ENCODE results near the gene WSB1. TPM values are rescaled to one million over a fixed set of nuclear protein-coding genes. Genes with fewer than 3 reads are reported as not detected.

Gene WSB1
- total and polyA plus RNA-seq, 7 donors = 32.4 to 53.6 (median 41.3) TPM

- Histone ChIP-seq H3K27me3 (ENCODE audit: insufficient read depth in 3 of 3, low read length in 2 of 3) (no peaks in the 10 kb centered on the region), H3K4me1 (peaks cover 35% of the 10 kb centered on the region), H3K4me3 (no peak overlapping the region), H3K9me3 (no peaks in the 10 kb centered on the region), H3K36me3 (ENCODE audit: insufficient read depth in 1 of 2, low read depth in 1 of 2) (peaks cover 9 to 50% of the 10 kb centered on the region in 2 donors), H3K27ac (no peak overlapping the region)
- intact Hi-C loops (cut with DNase I) = no loop called here
- no peak for DNase-seq
- TF ChIP-seq CTCF (IDR thresholded peaks at IDR 0.05) = no peak
- WGBS, 3 donors = 81 to 83% (median 81%) methylated on average over 4 of the region's 4 CpGs
- ATAC-seq = no peak
Measured at GRCh38 chr17:27318228-27318627, 24.3 kb downstream of the WSB1 start.

DNA sequence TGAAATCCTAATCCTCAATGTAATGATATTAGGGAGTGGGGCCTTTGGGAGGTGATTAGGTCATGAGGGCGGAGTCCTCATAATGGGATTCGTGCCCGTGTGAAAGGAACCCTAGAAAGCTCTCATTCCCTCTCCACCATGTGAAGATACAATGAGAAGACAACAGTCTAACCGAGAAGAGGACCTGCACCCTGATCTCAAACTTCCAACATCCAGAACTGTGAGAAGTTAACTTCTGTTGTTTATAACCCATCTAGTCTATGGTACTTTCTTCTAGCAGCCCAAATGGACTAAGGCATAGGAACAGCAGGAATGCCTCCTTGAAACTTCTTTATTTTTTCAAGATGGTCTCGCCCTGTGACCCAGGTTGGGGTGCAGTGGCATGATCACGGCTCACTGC is 24.7 kb downstream of the WSB1 start:
- WGBS, 3 donors = 82 to 91% (median 85%) methylated on average over 6 of the region's 6 CpGs
- H3K4me1 ChIP-seq = peaks cover 35% of the 10 kb centered on the region
- ATAC-seq (no peak), DNase-seq (no peak)
- peaks cover 9 to 46% of the 10 kb centered on the region in 2 donors for H3K36me3 ChIP-seq (ENCODE audit: insufficient read depth in 1 of 2, low read depth in 1 of 2)
- TF ChIP-seq CTCF (IDR thresholded peaks at IDR 0.05) = no peak
- H3K27me3 ChIP-seq (ENCODE audit: insufficient read depth in 3 of 3, low read length in 2 of 3) = no peaks in the 10 kb centered on the region
- no peak overlapping the region for H3K4me3 ChIP-seq
- intact Hi-C loops (cut with DNase I) = no loop called here
- no peaks in the 10 kb centered on the region for H3K9me3 ChIP-seq
- H3K27ac ChIP-seq = no peak overlapping the region

- no peaks in the 10 kb centered on the region for H3K27me3 ChIP-seq (ENCODE audit: insufficient read depth in 3 of 3, low read length in 2 of 3)
- intact Hi-C loops (cut with DNase I) = no loop called here
- H3K27ac ChIP-seq = peak overlapping the region; percentile 64
- H3K36me3 ChIP-seq (ENCODE audit: insufficient read depth in 1 of 2, low read depth in 1 of 2) = peaks cover 9 to 36% of the 10 kb centered on the region in 2 donors
- TF ChIP-seq CTCF (IDR thresholded peaks at IDR 0.05) = no peak
- ATAC-seq (peak; percentile 87 to 91 (median 88)), DNase-seq (peak; percentile 77 to 91)
- 2 to 8% (median 5%) methylated on average over 4 of the region's 4 CpGs for WGBS, 3 donors
- no peak overlapping the region for H3K4me3 ChIP-seq
- H3K9me3 ChIP-seq = no peaks in the 10 kb centered on the region
- peaks cover 40% of the 10 kb centered on the region for H3K4me1 ChIP-seq
Measured at GRCh38 chr17:27319541-27320221, 25.8 kb downstream of the WSB1 start.

DNA sequence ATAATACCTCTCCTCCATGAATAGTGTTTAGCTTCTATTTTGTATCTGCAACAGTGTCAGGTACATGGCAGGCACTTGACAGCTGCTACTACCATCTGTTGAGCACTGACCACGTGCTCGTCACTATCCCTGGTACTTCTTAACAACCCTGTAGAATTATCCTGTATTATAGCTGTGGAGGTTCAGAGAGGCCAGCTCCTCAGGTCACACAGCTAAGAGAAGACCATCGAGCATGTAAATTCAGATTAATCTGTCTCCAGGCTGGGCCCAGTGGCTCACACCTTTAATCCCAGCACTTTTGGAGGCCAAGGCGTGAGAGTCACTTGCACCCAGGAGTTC is 26.3 kb downstream of the WSB1 start:
- TF ChIP-seq CTCF (IDR thresholded peaks at IDR 0.05) = no peak
- Histone ChIP-seq H3K9me3 (no peaks in the 10 kb centered on the region), H3K36me3 (ENCODE audit: insufficient read depth in 1 of 2, low read depth in 1 of 2) (peaks cover 9 to 30% of the 10 kb centered on the region in 2 donors), H3K27me3 (ENCODE audit: insufficient read depth in 3 of 3, low read length in 2 of 3) (no peaks in the 10 kb centered on the region), H3K4me1 (peaks cover 35% of the 10 kb centered on the region), H3K27ac (peak overlapping the region; percentile 64), H3K4me3 (no peak overlapping the region)
- 36 to 39% (median 39%) methylated on average over 4 of the region's 4 CpGs for WGBS, 3 donors
- intact Hi-C loops (cut with DNase I) = no loop called here
- ATAC-seq (peak in 1 of 4 donors; percentile 87), DNase-seq (no peak)

GRCh38 chr17:27321372-27321771 is 27.5 kb downstream of the WSB1 start:
- intact Hi-C loops (cut with DNase I) = no loop called here
- Histone ChIP-seq H3K4me1 (peaks cover 23% of the 10 kb centered on the region), H3K4me3 (no peak overlapping the region), H3K36me3 (ENCODE audit: insufficient read depth in 1 of 2, low read depth in 1 of 2) (peaks cover 9 to 19% of the 10 kb centered on the region in 2 donors), H3K27ac (no peak overlapping the region), H3K27me3 (ENCODE audit: insufficient read depth in 3 of 3, low read length in 2 of 3) (no peaks in the 10 kb centered on the region), H3K9me3 (no peaks in the 10 kb centered on the region)
- DNase-seq = no peak
- no peak for ATAC-seq
- 72 to 83% (median 75%) methylated on average over 2 of the region's 2 CpGs for WGBS, 3 donors
- no peak for TF ChIP-seq CTCF (IDR thresholded peaks at IDR 0.05)
